HepG2 (cell line): ENCODE results near the gene HSF4. TPM values are rescaled to one million over a fixed set of nuclear protein-coding genes. Genes with fewer than 3 reads are reported as not detected.

ENCODE experiments used
- HMGXB4 ChIP-seq, 2 experiments: sonication (generic) in 1 of 2; formaldehyde crosslinking in 1 of 2; IDR thresholded peaks; 2 replicates each; pipeline versions ENCODE4 v1.4.0 to v1.6.1; 2018 to 2020; ENCODE audit warnings: missing genetic modification reagents in 2 of 2, borderline replicate concordance in 1 of 2, low read depth in 1 of 2, mild to moderate bottlenecking in 1 of 2, missing biosample characterization in 1 of 2
- IRF1 ChIP-seq: sonication (generic); formaldehyde crosslinking; IDR thresholded peaks from 2 replicates; pipeline ENCODE4 v1.4.0; 2020; ENCODE audit warnings: low read depth, mild to moderate bottlenecking, missing genetic modification reagents
- REST ChIP-seq, 2 experiments: IDR thresholded peaks; 2 replicates each; pipeline ENCODE4 v1.6.1; 2011 to 2012; ENCODE audit warnings: low read length in 2 of 2, borderline replicate concordance in 1 of 2, low read depth in 1 of 2, mild to moderate bottlenecking in 1 of 2, moderate library complexity in 1 of 2
- SMAD1 ChIP-seq: sonication (generic); formaldehyde crosslinking; IDR thresholded peaks from 2 replicates; pipeline ENCODE4 v1.4.0; 2020; ENCODE audit warnings: missing genetic modification reagents, low read depth, mild to moderate bottlenecking, borderline replicate concordance
- TBX3 ChIP-seq: fragments of 450-650 bp; IDR thresholded peaks from 2 replicates; pipeline ENCODE4 v1.6.1; 2017; ENCODE audit warnings: antibody characterized with exemption, mild to moderate bottlenecking, inconsistent platforms, borderline replicate concordance
- THRA ChIP-seq: sonication (generic); formaldehyde crosslinking; IDR thresholded peaks from 2 replicates; pipeline ENCODE4 v1.4.0; 2020; ENCODE audit warnings: missing genetic modification reagents, borderline replicate concordance
- ZNF451 ChIP-seq: sonication (generic); formaldehyde crosslinking; IDR thresholded peaks from 2 replicates; pipeline ENCODE4 v1.5.0; 2020; ENCODE audit warnings: mild to moderate bottlenecking, missing genetic modification reagents
- ZNF567 ChIP-seq: sonication (generic); formaldehyde crosslinking; IDR thresholded peaks from 2 replicates; pipeline ENCODE4 v1.8.1; 2023; ENCODE audit warnings: mild to moderate bottlenecking, missing genetic modification reagents, borderline replicate concordance
- ZSCAN29 ChIP-seq: sonication (generic); formaldehyde crosslinking; conservative IDR thresholded peaks from 2 replicates; pipeline ENCODE4 v1.4.0; 2020; ENCODE audit warnings: mild to moderate bottlenecking, missing genetic modification reagents
- ZZZ3 ChIP-seq: sonication (generic); formaldehyde crosslinking; IDR thresholded peaks from 2 replicates; pipeline ENCODE4 v1.4.0; 2020; ENCODE audit warnings: missing genetic modification reagents, mild to moderate bottlenecking, borderline replicate concordance
- polyA plus RNA-seq, 8 experiments: library from polyadenylated mRNA; depleted of rRNA in 3 of 8; stranded (reverse) in 7 of 8; unstranded in 1 of 8; fragments of >200 nt; fragmentation: Illumina TruSeq in 4 of 8; extraction: Trizol in 4 of 8; gene quantifications; 2 replicates each; pipeline versions ENCODE4 v1.2.1 to v1.2.3, GENCODE V29; 2011 to 2016; ENCODE audit warnings: low read depth in 4 of 8, missing spikeins in 1 of 8, mixed read lengths in 1 of 8; ENCODE audit not compliant: insufficient read depth in 1 of 8
- total RNA-seq, 5 experiments: library from RNA; depleted of rRNA; stranded (reverse); fragments of >200 nt; fragmentation: Illumina TruSeq; extraction: Trizol; gene quantifications; 2 replicates each; pipeline ENCODE4 v1.2.3, GENCODE V29; 2016; ENCODE audit warnings: low read depth in 1 of 5
- TF ChIP-seq, protein P1 (sequence below): sonication (generic); formaldehyde crosslinking; IDR thresholded peaks from 2 replicates; pipeline ENCODE4 v1.5.1; 2020; ENCODE audit warnings: mild to moderate bottlenecking, missing genetic modification reagents, moderate library complexity
- TF ChIP-seq, protein P2 (sequence below): sonication (generic); formaldehyde crosslinking; IDR thresholded peaks from 2 replicates; pipeline ENCODE4 v1.4.0; 2020; ENCODE audit warnings: missing genetic modification reagents, borderline replicate concordance

HSF4 gene
- total and polyA plus RNA-seq, 2 of the 13 experiments (the other 11 are each of a cell fraction or from before 2014, with no cell fraction given), result 3.5 to 16.9 TPM

DNA sequence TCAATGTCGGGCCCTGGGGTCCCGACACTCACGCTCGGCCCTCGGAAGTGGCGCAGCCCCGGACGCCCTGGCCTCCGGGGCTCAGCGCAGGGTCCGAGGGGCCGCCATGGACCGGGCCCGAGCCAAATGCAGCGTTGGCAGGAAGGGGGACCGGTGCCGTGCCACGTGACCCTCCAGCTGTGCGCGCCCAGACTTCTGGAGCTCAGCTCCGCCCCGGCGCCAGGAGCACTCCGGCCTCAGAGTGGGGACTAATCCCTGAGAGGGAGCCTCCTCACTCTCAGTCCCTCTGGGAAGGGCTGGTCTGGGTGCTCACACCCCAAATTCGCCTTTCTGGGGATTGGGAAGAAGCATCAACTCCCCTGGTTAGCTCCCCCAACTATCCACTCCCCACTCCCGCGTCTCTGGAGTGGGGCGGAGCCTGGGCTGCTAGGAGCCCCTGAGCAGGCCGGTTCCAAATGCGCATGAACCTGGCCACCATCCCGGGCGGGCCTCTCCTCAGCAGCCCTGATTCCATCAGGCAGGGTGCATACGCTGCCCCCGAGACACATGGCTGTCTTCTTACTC lies 13.6 kb upstream of the HSF4 start, which contains the start of gene B3GNT9 (continued):
- no peak for TF ChIP-seq REST (IDR thresholded peaks at IDR 0.05; ENCODE audit: borderline replicate concordance in 1 of 2, low read depth in 1 of 2, low read length in 2 of 2)
- TF ChIP-seq ZNF451, result no peak
- no peak for TF ChIP-seq TBX3
- TF ChIP-seq ZZZ3 (CRISPR knock-in tag), result peak; percentile 31; the same call in 1 of the 2 replicates
- TF ChIP-seq HMGXB4 (CRISPR knock-in tag; IDR thresholded peaks at IDR 0.05; ENCODE audit: borderline replicate concordance in 1 of 2, low read depth in 1 of 2), result no peak
- TF ChIP-seq, protein P1, sequence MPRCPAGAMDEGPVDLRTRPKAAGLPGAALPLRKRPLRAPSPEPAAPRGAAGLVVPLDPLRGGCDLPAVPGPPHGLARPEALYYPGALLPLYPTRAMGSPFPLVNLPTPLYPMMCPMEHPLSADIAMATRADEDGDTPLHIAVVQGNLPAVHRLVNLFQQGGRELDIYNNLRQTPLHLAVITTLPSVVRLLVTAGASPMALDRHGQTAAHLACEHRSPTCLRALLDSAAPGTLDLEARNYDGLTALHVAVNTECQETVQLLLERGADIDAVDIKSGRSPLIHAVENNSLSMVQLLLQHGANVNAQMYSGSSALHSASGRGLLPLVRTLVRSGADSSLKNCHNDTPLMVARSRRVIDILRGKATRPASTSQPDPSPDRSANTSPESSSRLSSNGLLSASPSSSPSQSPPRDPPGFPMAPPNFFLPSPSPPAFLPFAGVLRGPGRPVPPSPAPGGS (CRISPR knock-in tag), result no peak
- TF ChIP-seq THRA (CRISPR knock-in tag), result no peak
- peak; percentile 70; the same call in 1 of the 2 replicates for TF ChIP-seq ZNF567 (CRISPR knock-in tag)
- no peak for TF ChIP-seq IRF1 (CRISPR knock-in tag)
- TF ChIP-seq ZSCAN29 (CRISPR knock-in tag), result no peak; the same call in 1 of the 2 replicates
- peak; percentile 68; the same call in 1 of the 2 replicates for TF ChIP-seq SMAD1 (CRISPR knock-in tag)
- TF ChIP-seq, protein P2, sequence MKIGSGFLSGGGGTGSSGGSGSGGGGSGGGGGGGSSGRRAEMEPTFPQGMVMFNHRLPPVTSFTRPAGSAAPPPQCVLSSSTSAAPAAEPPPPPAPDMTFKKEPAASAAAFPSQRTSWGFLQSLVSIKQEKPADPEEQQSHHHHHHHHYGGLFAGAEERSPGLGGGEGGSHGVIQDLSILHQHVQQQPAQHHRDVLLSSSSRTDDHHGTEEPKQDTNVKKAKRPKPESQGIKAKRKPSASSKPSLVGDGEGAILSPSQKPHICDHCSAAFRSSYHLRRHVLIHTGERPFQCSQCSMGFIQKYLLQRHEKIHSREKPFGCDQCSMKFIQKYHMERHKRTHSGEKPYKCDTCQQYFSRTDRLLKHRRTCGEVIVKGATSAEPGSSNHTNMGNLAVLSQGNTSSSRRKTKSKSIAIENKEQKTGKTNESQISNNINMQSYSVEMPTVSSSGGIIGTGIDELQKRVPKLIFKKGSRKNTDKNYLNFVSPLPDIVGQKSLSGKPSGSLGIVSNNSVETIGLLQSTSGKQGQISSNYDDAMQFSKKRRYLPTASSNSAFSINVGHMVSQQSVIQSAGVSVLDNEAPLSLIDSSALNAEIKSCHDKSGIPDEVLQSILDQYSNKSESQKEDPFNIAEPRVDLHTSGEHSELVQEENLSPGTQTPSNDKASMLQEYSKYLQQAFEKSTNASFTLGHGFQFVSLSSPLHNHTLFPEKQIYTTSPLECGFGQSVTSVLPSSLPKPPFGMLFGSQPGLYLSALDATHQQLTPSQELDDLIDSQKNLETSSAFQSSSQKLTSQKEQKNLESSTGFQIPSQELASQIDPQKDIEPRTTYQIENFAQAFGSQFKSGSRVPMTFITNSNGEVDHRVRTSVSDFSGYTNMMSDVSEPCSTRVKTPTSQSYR, result no peak
